Stomach (tissue), 4 donors: Measurements from ENCODE around the gene IPMK.

Experiments used
- CTCF ChIP-seq, 7 experiments: fragments of 450-650 bp in 4 of 7; fragments of 200-600 bp in 3 of 7; sonication (generic) in 3 of 7; IDR thresholded peaks; one replicate each; pipeline ENCODE4 v1.5.1; 2016 to 2019; ENCODE audit warnings: antibody characterized with exemption in 7 of 7, control low read depth in 2 of 7, mild to moderate bottlenecking in 1 of 7
- POLR2A ChIP-seq, 4 donors: fragments of 450-650 bp; IDR thresholded peaks; one replicate each; pipeline ENCODE4 v1.6.1; 2016; ENCODE audit warnings: antibody characterized with exemption in 4 of 4, control low read depth in 2 of 4, mild to moderate bottlenecking in 1 of 4, moderate library complexity in 1 of 4
- POLR2AphosphoS5 ChIP-seq, 3 donors: sonication (generic); formaldehyde crosslinking; IDR thresholded peaks; one replicate each; pipeline ENCODE4 v1.6.1; 2016; ENCODE audit warnings: antibody characterized with exemption in 3 of 3

DNA sequence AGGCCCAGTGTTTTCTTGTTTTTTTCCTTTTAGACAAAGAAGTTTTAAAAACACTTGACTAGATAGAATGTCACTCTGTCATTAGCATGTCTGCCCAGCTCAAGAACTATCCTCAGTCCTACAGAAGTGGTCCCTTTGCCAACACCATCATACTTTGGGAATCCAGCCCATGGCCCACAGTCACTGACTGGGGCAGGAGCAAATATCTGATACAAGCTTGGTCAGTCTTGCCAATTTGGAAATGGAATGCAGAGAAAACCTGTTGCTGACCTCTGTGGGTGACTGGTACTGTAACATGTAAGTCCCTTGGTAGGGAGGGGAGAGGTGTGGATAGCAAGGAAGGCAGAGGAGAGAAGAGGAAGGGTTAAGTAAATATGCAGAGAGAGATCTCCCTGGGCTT, 47.8 kb downstream of the IPMK start:
- no peak for TF ChIP-seq CTCF (IDR thresholded peaks at IDR 0.05)
- no peak for TF ChIP-seq POLR2A (IDR thresholded peaks at IDR 0.05)
- TF ChIP-seq POLR2AphosphoS5 (IDR thresholded peaks at IDR 0.05), result no peak
